Camera-type eye (tissue), 1 donor: ENCODE results near the gene KLK3. TPM values are rescaled to one million over a fixed set of nuclear protein-coding genes. Genes with fewer than 3 reads are reported as not detected.

ENCODE experiments used
- total RNA-seq: library from RNA; depleted of rRNA; stranded (reverse); fragments of >200 nt; gene quantifications from one replicate; pipeline ENCODE4 v1.2.3, GENCODE V29; 2014

The KLK3 gene
- total RNA-seq, result not detected

GRCh38 chr19:50854636-50855410 is at the start of gene KLK3:
TSS of gene KLK3 (plus strand) at chr19:50854915. CDS start at chr19:50854956, 41 bp downstream.

DNA sequence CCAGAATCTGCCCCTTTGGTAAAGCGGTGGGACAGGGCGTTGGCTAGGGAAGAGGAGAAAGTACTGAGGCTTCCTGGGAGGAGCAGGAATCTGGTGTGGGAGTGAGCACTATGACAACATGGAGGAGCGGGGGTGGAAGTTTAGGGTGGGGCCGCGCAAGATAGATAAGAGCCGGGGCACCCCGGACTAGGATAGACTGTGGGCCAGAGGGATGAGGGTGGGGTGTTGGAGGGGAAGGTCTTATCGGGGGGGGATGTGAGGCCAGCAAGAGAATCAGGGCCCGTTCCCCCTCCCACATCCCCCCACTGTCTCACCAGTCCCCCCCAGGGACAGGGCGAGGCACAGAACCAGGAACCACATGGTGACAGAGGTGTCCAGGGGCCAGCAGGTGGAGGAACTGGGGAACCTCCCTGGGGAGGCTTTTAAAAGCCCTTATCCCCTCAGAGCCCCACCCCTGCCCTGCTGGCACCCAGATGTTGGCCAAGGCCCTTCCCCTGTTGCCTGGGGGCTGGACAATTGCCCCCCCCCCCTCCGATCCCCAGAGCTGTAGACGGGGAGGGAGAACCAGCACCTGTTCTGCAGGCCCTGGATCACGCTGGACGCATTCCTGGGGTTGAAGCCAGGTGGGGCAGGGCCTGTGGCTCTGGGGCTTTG is 31.2 kb upstream of the KLK3 start, which contains the start of gene KLK1:
Gene KLK1 (minus strand): TSS at position 399 of the 654 bp plus-strand sequence. CDS start 39 bp downstream, at position 360.

GRCh38 chr19:50833117-50833801 is 21.5 kb upstream of the KLK3 start, which contains the start of gene KLK15:
TSS of gene KLK15 (minus strand) at chr19:50833574. CDS start at chr19:50831492, 2,082 bp downstream.

GRCh38 chr19:50873056-50873455 is 18.3 kb downstream of the KLK3 start, which contains the start of gene KLK2:
TSS of gene KLK2 (plus strand) at chr19:50873439. CDS start at chr19:50873474, 35 bp downstream.

Other genes with a start within 250 kb of the KLK3 start
- gene SYT3, start 215.0 kb upstream of the KLK3 start, total RNA-seq, result 6.8 TPM
- gene C19orf81, start 205.5 kb upstream of the KLK3 start, total RNA-seq, result not detected
- 12.0 TPM for gene SHANK1, start 135.1 kb upstream of the KLK3 start, total RNA-seq
- 38.8 TPM for gene CLEC11A, start 131.6 kb upstream of the KLK3 start, total RNA-seq
- gene GPR32, start 84.5 kb upstream of the KLK3 start, total RNA-seq, result not detected
- gene ACP4, start 64.5 kb upstream of the KLK3 start, total RNA-seq, result not detected
- gene KLK1, start 31.1 kb upstream of the KLK3 start, total RNA-seq, result not detected
- gene KLK15, start 21.3 kb upstream of the KLK3 start, total RNA-seq, result not detected
- not detected for gene KLK2, start 18.5 kb downstream of the KLK3 start, total RNA-seq
- not detected for gene KLK4, start 56.5 kb downstream of the KLK3 start, total RNA-seq
- 0.66 TPM for gene KLK5, start 98.1 kb downstream of the KLK3 start, total RNA-seq
- not detected for gene KLK6, start 114.7 kb downstream of the KLK3 start, total RNA-seq
- not detected for gene KLK7, start 129.0 kb downstream of the KLK3 start, total RNA-seq
- gene KLK8, start 146.7 kb downstream of the KLK3 start, total RNA-seq, result not detected
- gene KLK10, start 164.8 kb downstream of the KLK3 start, total RNA-seq, result 1.9 TPM
- 4.7 TPM for gene KLK11, start 171.7 kb downstream of the KLK3 start, total RNA-seq
- not detected for gene KLK12, start 180.1 kb downstream of the KLK3 start, total RNA-seq
- gene KLK13, start 210.2 kb downstream of the KLK3 start, total RNA-seq, result not detected
- gene KLK14, start 228.0 kb downstream of the KLK3 start, total RNA-seq, result not detected